GM23338 (cell line): Measurements from ENCODE around the gene KLHL22. TPM values are rescaled to one million over a fixed set of nuclear protein-coding genes. Genes with fewer than 3 reads are reported as not detected.

Source experiments
- ATAC-seq: fragments of 200-7000 bp; cut with Tn5 transposase; 3 replicates; pipeline ENCODE4 v1.9.1; 2020
- DNase-seq: peaks from one replicate; pipeline ENCODE4 v3.0.0-alpha.2; 2015; ENCODE audit warnings: low spot score
- H2AFZ ChIP-seq: fragments of 200-600 bp; sonication (generic); 2 replicates; pipeline ENCODE4 v1.8.0; 2016; ENCODE audit warnings: antibody characterized with exemption, mild to moderate bottlenecking, moderate library complexity
- H3F3A ChIP-seq: fragments of 200-600 bp; sonication (generic); replicated peaks from 2 replicates; pipeline ENCODE4 v1.8.0; 2017; ENCODE audit warnings: antibody characterized with exemption, mixed run types, low read depth
- H3K27ac ChIP-seq: fragments of 200-600 bp; sonication (generic); 2 replicates; pipeline ENCODE4 v1.6.1; 2016; ENCODE audit warnings: low read depth
- H3K27me3 ChIP-seq: fragments of 200-600 bp; sonication (generic); 2 replicates; pipeline ENCODE4 v1.8.0; 2016; ENCODE audit warnings: mild to moderate bottlenecking, mixed run types, moderate library complexity; ENCODE audit not compliant: insufficient read depth
- H3K36me3 ChIP-seq: fragments of 200-600 bp; sonication (generic); 2 replicates; pipeline ENCODE4 v1.8.0; 2016; ENCODE audit warnings: mild to moderate bottlenecking; ENCODE audit not compliant: insufficient read depth
- H3K4me1 ChIP-seq: fragments of 200-600 bp; sonication (generic); 2 replicates; pipeline ENCODE4 v1.8.0; 2016; ENCODE audit warnings: mild to moderate bottlenecking, moderate library complexity; ENCODE audit not compliant: insufficient read depth
- H3K4me2 ChIP-seq: fragments of 200-600 bp; sonication (generic); 2 replicates; pipeline ENCODE4 v1.7.1; 2017; ENCODE audit warnings: mixed run types
- H3K4me3 ChIP-seq: fragments of 200-600 bp; sonication (generic); 2 replicates; pipeline ENCODE4 v1.6.1; 2016; ENCODE audit warnings: mixed run types
- H3K79me2 ChIP-seq: fragments of 200-600 bp; sonication (generic); replicated peaks from 2 replicates; pipeline ENCODE4 v1.8.0; 2017; ENCODE audit warnings: mild to moderate bottlenecking; ENCODE audit not compliant: insufficient read depth
- H3K9me2 ChIP-seq: fragments of 200-600 bp; sonication (generic); 2 replicates; pipeline ENCODE4 v1.8.0; 2017; ENCODE audit not compliant: insufficient read depth
- H4K20me1 ChIP-seq: fragments of 200-600 bp; sonication (generic); replicated peaks from 2 replicates; pipeline ENCODE4 v1.8.0; 2017; ENCODE audit warnings: mild to moderate bottlenecking; ENCODE audit not compliant: insufficient read depth
- H3K27ac Mint-ChIP-seq: 2 replicates; pipeline ENCODE4 v1.8.0; 2020; ENCODE audit warnings: inconsistent platforms, mild to moderate bottlenecking, moderate library complexity, mixed read lengths
- H3K27me3 Mint-ChIP-seq: 3 replicates; pipeline ENCODE4 v1.8.0; 2022; ENCODE audit warnings: low read depth, mild to moderate bottlenecking, moderate library complexity, mixed read lengths, inconsistent platforms; ENCODE audit not compliant: insufficient read depth, poor library complexity
- H3K36me3 Mint-ChIP-seq: 3 replicates; pipeline ENCODE4 v1.8.0; 2021; ENCODE audit warnings: low read depth, mild to moderate bottlenecking, inconsistent platforms, moderate library complexity, mixed read lengths
- H3K4me1 Mint-ChIP-seq: 3 replicates; pipeline ENCODE4 v1.8.0; 2020; ENCODE audit warnings: mild to moderate bottlenecking, inconsistent platforms, mixed read lengths
- H3K4me3 Mint-ChIP-seq: 3 replicates; pipeline ENCODE4 v1.8.0; 2021; ENCODE audit warnings: moderate library complexity, mild to moderate bottlenecking, inconsistent platforms, mixed read lengths
- H3K9me3 Mint-ChIP-seq: 3 replicates; pipeline ENCODE4 v1.8.0; 2020; ENCODE audit warnings: moderate library complexity, mild to moderate bottlenecking, inconsistent platforms, mixed read lengths
- CREB1 ChIP-seq: fragments of 250-450 bp; sonication (Bioruptor Pico); IDR thresholded peaks from 2 replicates; pipeline ENCODE4 v1.5.0; 2020; ENCODE audit warnings: low read depth, mild to moderate bottlenecking, moderate library complexity
- EZH2 ChIP-seq: fragments of 200-600 bp; sonication (generic); IDR thresholded peaks from one replicate; pipeline ENCODE4 v1.8.0; 2017; ENCODE audit warnings: antibody characterized with exemption, mild to moderate bottlenecking, low read depth; ENCODE audit not compliant: unreplicated experiment
- EZH2phosphoT487 ChIP-seq: fragments of 200-600 bp; sonication (generic); IDR thresholded peaks from one replicate; pipeline ENCODE4 v1.8.1; 2018; ENCODE audit warnings: antibody characterized with exemption; ENCODE audit not compliant: unreplicated experiment
- JUNB ChIP-seq: IDR thresholded peaks from one replicate; pipeline ENCODE4 v1.6.1; 2016; ENCODE audit warnings: antibody characterized with exemption; ENCODE audit not compliant: unreplicated experiment
- NANOG ChIP-seq: IDR thresholded peaks from 2 replicates; pipeline ENCODE4 v1.6.1; 2016; ENCODE audit warnings: antibody characterized with exemption, borderline replicate concordance
- POLR2AphosphoS5 ChIP-seq: IDR thresholded peaks from 2 replicates; pipeline ENCODE4 v1.6.1; 2016; ENCODE audit warnings: antibody characterized with exemption, low read depth
- STAT1 ChIP-seq: IDR thresholded peaks from one replicate; pipeline ENCODE4 v1.6.1; 2016; ENCODE audit warnings: antibody characterized with exemption; ENCODE audit not compliant: unreplicated experiment
- ZNF114 ChIP-seq: fragments of 250-450 bp; sonication (Bioruptor Pico); IDR thresholded peaks from 2 replicates; pipeline ENCODE4 v1.5.0; 2020; ENCODE audit warnings: mild to moderate bottlenecking, moderate library complexity
- ZNF331 ChIP-seq: fragments of 250-450 bp; sonication (Bioruptor Pico); IDR thresholded peaks from 2 replicates; pipeline ENCODE4 v1.5.0; 2020; ENCODE audit warnings: low read depth, mild to moderate bottlenecking, moderate library complexity
- ZNF462 ChIP-seq: fragments of 250-450 bp; sonication (Bioruptor Pico); IDR thresholded peaks from 2 replicates; pipeline ENCODE4 v1.5.0; 2020; ENCODE audit warnings: mild to moderate bottlenecking, moderate library complexity
- polyA plus RNA-seq: library from polyadenylated mRNA; unstranded; fragments of >200 nt; fragmentation: Nextera tagmentation; extraction: Ambion mirVana; gene quantifications from 2 replicates; pipeline ENCODE4 v1.2.1, GENCODE V29; 2016
- total RNA-seq: library from RNA; depleted of rRNA; stranded (reverse); fragments of >200 nt; shearing (Covaris generic); gene quantifications from 2 replicates; pipeline ENCODE4 v1.2.3, GENCODE V29; 2014

KLHL22 gene
- total and polyA plus RNA-seq, 2 experiments from 2014 or later = 2.4 to 16.0 TPM

- no peaks in the 10 kb centered on the region for H3F3A ChIP-seq
- H2AFZ ChIP-seq = no peak overlapping the region
- no peak for ATAC-seq
- peaks cover 4% of the 10 kb centered on the region for H3K4me1 ChIP-seq
- no peaks in the 10 kb centered on the region for H3K27me3 ChIP-seq
- no peak overlapping the region for H3K4me3 ChIP-seq
- no peaks in the 10 kb centered on the region for H3K9me2 ChIP-seq
- H4K20me1 ChIP-seq = peaks cover 13% of the 10 kb centered on the region
- H3K27ac Mint-ChIP-seq = no peak overlapping the region
- no peak for TF ChIP-seq JUNB
- TF ChIP-seq NANOG = no peak
- no peak for TF ChIP-seq EZH2phosphoT487
- no peak for TF ChIP-seq CREB1 (CRISPR knock-in tag)
- TF ChIP-seq ZNF331 = no peak
- TF ChIP-seq EZH2 = no peak
- no peak for TF ChIP-seq ZNF462
- no peak for TF ChIP-seq POLR2AphosphoS5
- TF ChIP-seq STAT1 = no peak
- TF ChIP-seq ZNF114 = no peak
- no peak overlapping the region for H3K27ac ChIP-seq
- H3K27me3 Mint-ChIP-seq = peaks cover 3% of the 10 kb centered on the region
- no peak overlapping the region; the same call in 2 of the 3 replicates for H3K4me3 Mint-ChIP-seq
- H3K36me3 ChIP-seq = no peaks in the 10 kb centered on the region; the same call in 1 of the 2 replicates
- H3K9me3 Mint-ChIP-seq = peaks cover 6% of the 10 kb centered on the region
- no peak overlapping the region for H3K4me2 ChIP-seq
- no peak for DNase-seq
- H3K79me2 ChIP-seq = peaks cover 98% of the 10 kb centered on the region
- peaks cover 27% of the 10 kb centered on the region for H3K4me1 Mint-ChIP-seq
- H3K36me3 Mint-ChIP-seq = peaks cover 31% of the 10 kb centered on the region
Observed at GRCh38 chr22:20525048-20525447, 29.5 kb upstream of the KLHL22 start.
